D721Med (cell line): ENCODE measurements around the gene RALB.

ENCODE experiments used
- DNase-seq: peaks from one replicate; pipeline ENCODE4 v3.0.0; 2011; ENCODE audit warnings: low spot score; ENCODE audit not compliant: insufficient read length
- FAIRE-seq: peaks from 2 replicates; lab custom pipeline; 2011; peaks lifted over from hg19 to GRCh38; lab: Jason Lieb, UNC
- CTCF ChIP-seq: IDR thresholded peaks from 2 replicates; pipeline ENCODE4 v1.5.1; 2012; ENCODE audit warnings: mild to moderate bottlenecking, control low read depth; ENCODE audit not compliant: insufficient read depth; ENCODE audit errors: missing control alignments

The RALB gene

GRCh38 chr2:120251078-120251477 is 1.6 kb upstream of the RALB start:
- DNase-seq, result no peak
- TF ChIP-seq CTCF, result no peak
- FAIRE-seq, result no peak

GRCh38 chr2:120251880-120252224 is 800 bp upstream of the RALB start:
- no peak for FAIRE-seq
- no peak for TF ChIP-seq CTCF
- no peak for DNase-seq

- peak; percentile 24 for TF ChIP-seq CTCF
- DNase-seq (no peak), FAIRE-seq (no peak)
Measured at GRCh38 chr2:120253021-120253882, 600 bp downstream of the RALB start.

GRCh38 chr2:120254178-120254577 is 1.5 kb downstream of the RALB start:
- no peak for TF ChIP-seq CTCF
- no peak for DNase-seq
- FAIRE-seq, result no peak

GRCh38 chr2:120255071-120255470 is 2.4 kb downstream of the RALB start:
- no peak for FAIRE-seq
- TF ChIP-seq CTCF, result no peak
- DNase-seq, result no peak

- DNase-seq, result no peak
- FAIRE-seq, result no peak
- TF ChIP-seq CTCF, result no peak
Measured at GRCh38 chr2:120255986-120256650, 3.5 kb downstream of the RALB start.

- DNase-seq, result no peak
- TF ChIP-seq CTCF, result no peak
- FAIRE-seq, result no peak
Measured at GRCh38 chr2:120256651-120257000, 4.0 kb downstream of the RALB start.
